OCI-LY7 (cell line): ENCODE results near the gene WRNIP1. TPM values are rescaled to one million over a fixed set of nuclear protein-coding genes. Genes with fewer than 3 reads are reported as not detected.

Experiments
- BruUV-seq: library from RNA; stranded (reverse); fragments of 400-500 nt; replicated peaks from 2 replicates; lab custom pipeline; 2021; lab: Mats Ljungman, UMichigan
- CTCF ChIA-PET: fragments of 300-600 bp; sonication (Branson Sonifier 250); formaldehyde crosslinking; loops from one replicate; lab custom pipeline; 2022; ENCODE audit warnings: antibody characterized with exemption; ENCODE audit not compliant: unreplicated experiment; lab: Charles Lee
- POLR2A ChIA-PET: fragments of 300-600 bp; sonication (Branson Sonifier 250); formaldehyde crosslinking; loops from one replicate; lab custom pipeline; 2022; ENCODE audit warnings: antibody characterized with exemption; lab: Charles Lee
- DNase-seq: peaks from one replicate; pipeline ENCODE4 v3.0.0-alpha.2; 2015; ENCODE audit warnings: low spot score
- H2AFZ ChIP-seq: fragments of 200-600 bp; sonication (generic), shearing (Covaris generic); 2 replicates; pipeline ENCODE4 v1.6.1; 2014; ENCODE audit warnings: mild to moderate bottlenecking, antibody characterized with exemption, low read length, moderate library complexity
- H3K27ac ChIP-seq: fragments of 200-600 bp; sonication (generic); 2 replicates; pipeline ENCODE4 v1.5.1; 2014; ENCODE audit warnings: mixed run types, low read depth, mild to moderate bottlenecking, moderate library complexity, low read length, inconsistent platforms; ENCODE audit not compliant: poor library complexity, severe bottlenecking
- H3K36me3 ChIP-seq: fragments of 200-600 bp; sonication (generic); 2 replicates; pipeline ENCODE4 v1.6.1; 2014; ENCODE audit warnings: mild to moderate bottlenecking, antibody characterized with exemption, low read length, moderate library complexity, mixed read lengths; ENCODE audit not compliant: insufficient read depth
- H3K4me1 ChIP-seq: fragments of 200-600 bp; sonication (generic); 2 replicates; pipeline ENCODE4 v1.5.1; 2014; ENCODE audit warnings: mild to moderate bottlenecking, low read length; ENCODE audit not compliant: insufficient read depth, poor library complexity, severe bottlenecking
- H3K4me2 ChIP-seq: fragments of 200-600 bp; sonication (generic); 2 replicates; pipeline ENCODE4 v1.6.1; 2014; ENCODE audit warnings: mild to moderate bottlenecking, low read length
- H3K4me3 ChIP-seq: fragments of 200-600 bp; sonication (generic); 2 replicates; pipeline ENCODE4 v1.5.1; 2014; ENCODE audit warnings: mild to moderate bottlenecking, low read depth, low read length; ENCODE audit not compliant: poor library complexity, severe bottlenecking
- H3K79me2 ChIP-seq: fragments of 200-600 bp; sonication (generic); 2 replicates; pipeline ENCODE4 v1.6.1; 2016; ENCODE audit warnings: low read depth, mild to moderate bottlenecking, low read length, moderate library complexity, mixed read lengths; ENCODE audit not compliant: insufficient read depth
- H3K9me2 ChIP-seq: fragments of 200-600 bp; sonication (generic); 2 replicates; pipeline ENCODE4 v1.6.1; 2016; ENCODE audit warnings: mild to moderate bottlenecking, low read length, mixed read lengths; ENCODE audit not compliant: insufficient read depth
- H3K9me3 ChIP-seq: fragments of 200-600 bp; sonication (generic); 2 replicates; pipeline ENCODE4 v1.6.1; 2014; ENCODE audit warnings: mild to moderate bottlenecking, mixed run types, low read length, mixed read lengths
- H4K20me1 ChIP-seq: fragments of 200-600 bp; sonication (generic); 2 replicates; pipeline ENCODE4 v1.6.1; 2014; ENCODE audit warnings: mild to moderate bottlenecking, antibody characterized with exemption, low read length, moderate library complexity, mixed read lengths; ENCODE audit not compliant: insufficient read depth
- CTCF ChIP-seq: fragments of 200-600 bp; sonication (generic); conservative IDR thresholded peaks from 2 replicates; pipeline ENCODE4 v1.5.1; 2014; ENCODE audit warnings: mild to moderate bottlenecking, antibody characterized with exemption, low read length, moderate library complexity, mixed read lengths
- EZH2phosphoT487 ChIP-seq: fragments of 200-600 bp; sonication (generic); IDR thresholded peaks from 2 replicates; pipeline ENCODE4 v1.6.1; 2018; ENCODE audit warnings: low read depth, borderline replicate concordance, mild to moderate bottlenecking, mixed run types, antibody characterized with exemption, low read length, moderate library complexity, mixed read lengths
- intact Hi-C: fragments of 100-400 bp; cut with micrococcal nuclease; formaldehyde crosslinking; loops from one replicate; pipeline ENCODE4 v1.10.0; 2022; ENCODE audit not compliant: unreplicated experiment
- total RNA-seq, 2 experiments: library from RNA; depleted of rRNA in 1 of 2; stranded (reverse); fragments of >200 nt in 1 of 2; shearing (Covaris generic) in 1 of 2; gene quantifications; 2 replicates each; pipeline ENCODE4 v1.2.3, GENCODE V29; 2014 to 2022

Gene WRNIP1
- total RNA-seq, 2 experiments from 2014 or later, result 43.8 to 54.2 TPM

GRCh38 chr6:2738373-2738979 lies 26.7 kb upstream of the WRNIP1 start:
- no TSS peak for BruUV-seq
- H3K4me2 ChIP-seq, result no peak overlapping the region
- H3K36me3 ChIP-seq, result no peaks in the 10 kb centered on the region
- TF ChIP-seq CTCF, result peak; percentile 95
- no peak for TF ChIP-seq EZH2phosphoT487
- intact Hi-C loops, result loop anchor here (1.0 to 2.0 kb wide), 3 partner anchors 14 to 194 kb away; no protein-coding TSS in a partner anchor
- peak; percentile 69 for DNase-seq
- ChIA-PET POLR2A (interaction anchor here (0.6 to 2.1 kb wide), 5 partner anchors 15 to 1043 kb away, joined by 3 to 7 read pairs (median 4); no protein-coding TSS in a partner anchor), CTCF (interaction anchor here (1.6 kb wide), 1 partner anchor 11 kb away, joined by 5 read pairs; no protein-coding TSS in a partner anchor)
- no peak overlapping the region for H3K4me3 ChIP-seq
- no peaks in the 10 kb centered on the region for H3K79me2 ChIP-seq
- no peaks in the 10 kb centered on the region for H4K20me1 ChIP-seq
- H2AFZ ChIP-seq, result no peak overlapping the region
- no peak overlapping the region for H3K27ac ChIP-seq
- peaks cover 22% of the 10 kb centered on the region for H3K4me1 ChIP-seq
- H3K9me2 ChIP-seq, result no peaks in the 10 kb centered on the region
- H3K9me3 ChIP-seq, result no peaks in the 10 kb centered on the region

- H3K4me1 ChIP-seq, result peaks cover 17% of the 10 kb centered on the region
- no peak overlapping the region for H3K4me2 ChIP-seq
- no peak overlapping the region for H3K4me3 ChIP-seq
- intact Hi-C loops, result loop anchor here (2.0 kb wide), 1 partner anchor 13 kb away; no protein-coding TSS in a partner anchor
- CTCF ChIA-PET, result no interaction called here
- TF ChIP-seq EZH2phosphoT487, result no peak
- TF ChIP-seq CTCF, result no peak
- no peaks in the 10 kb centered on the region for H3K36me3 ChIP-seq
- POLR2A ChIA-PET, result interaction anchor here (0.6 to 2.1 kb wide), 4 partner anchors 16 to 319 kb away, joined by 3 to 7 read pairs (median 4); no protein-coding TSS in a partner anchor
- BruUV-seq, result no TSS peak
- no peak overlapping the region for H2AFZ ChIP-seq
- H3K27ac ChIP-seq, result no peak overlapping the region
- no peaks in the 10 kb centered on the region for H3K9me3 ChIP-seq
- H4K20me1 ChIP-seq, result no peaks in the 10 kb centered on the region
- H3K79me2 ChIP-seq, result no peaks in the 10 kb centered on the region
- no peak for DNase-seq
- H3K9me2 ChIP-seq, result no peaks in the 10 kb centered on the region
Observed at GRCh38 chr6:2739335-2739734, 25.9 kb upstream of the WRNIP1 start.

GRCh38 chr6:2740581-2740980 lies 24.6 kb upstream of the WRNIP1 start:
- CTCF ChIA-PET, result no interaction called here
- no TSS peak for BruUV-seq

More at GRCh38 chr6:2740581-2740980, 24.6 kb upstream of the WRNIP1 start:
- Histone ChIP-seq H3K27ac (no peak overlapping the region), H3K4me2 (no peak overlapping the region), H3K4me1 (peaks cover 8% of the 10 kb centered on the region), H3K4me3 (no peak overlapping the region), H4K20me1 (no peaks in the 10 kb centered on the region), H3K9me2 (no peaks in the 10 kb centered on the region), H2AFZ (no peak overlapping the region), H3K36me3 (no peaks in the 10 kb centered on the region), H3K79me2 (no peaks in the 10 kb centered on the region), H3K9me3 (no peaks in the 10 kb centered on the region)
- no peak for TF ChIP-seq CTCF
- TF ChIP-seq EZH2phosphoT487, result no peak
- intact Hi-C loops, result no loop called here
- POLR2A ChIA-PET, result no interaction called here
- DNase-seq, result no peak
